B cell (primary cell): ENCODE results near the gene PCIF1.
"Not testable (repeated sequence)": the region's sequence is repeated elsewhere in the genome, so short reads cannot be mapped to it uniquely, and the experiment has no call there.

ENCODE experiments used
- CTCF ChIP-seq: fragments of 200-600 bp; IDR thresholded peaks from one replicate; pipeline ENCODE4 v1.8.0; 2022; ENCODE audit warnings: antibody characterized with exemption, mild to moderate bottlenecking
- EZH2 ChIP-seq: IDR thresholded peaks from 2 replicates; pipeline ENCODE4 v1.6.1; 2012; ENCODE audit warnings: borderline replicate concordance, low read depth, mild to moderate bottlenecking, moderate library complexity, low read length; ENCODE audit not compliant: insufficient read depth, poor library complexity, severe bottlenecking

- TF ChIP-seq CTCF, EZH2: not testable (repeated sequence)
Observed at GRCh38 chr20:45988830-45989229, 54.3 kb downstream of the PCIF1 start.
